ENCODE measurements around the gene TMEM178B. TPM values are rescaled to one million over a fixed set of nuclear protein-coding genes. Genes with fewer than 3 reads are reported as not detected.

TMEM178B gene
- total RNA-seq, 1 donor from 2014 or later: 0.52 TPM

DNA sequence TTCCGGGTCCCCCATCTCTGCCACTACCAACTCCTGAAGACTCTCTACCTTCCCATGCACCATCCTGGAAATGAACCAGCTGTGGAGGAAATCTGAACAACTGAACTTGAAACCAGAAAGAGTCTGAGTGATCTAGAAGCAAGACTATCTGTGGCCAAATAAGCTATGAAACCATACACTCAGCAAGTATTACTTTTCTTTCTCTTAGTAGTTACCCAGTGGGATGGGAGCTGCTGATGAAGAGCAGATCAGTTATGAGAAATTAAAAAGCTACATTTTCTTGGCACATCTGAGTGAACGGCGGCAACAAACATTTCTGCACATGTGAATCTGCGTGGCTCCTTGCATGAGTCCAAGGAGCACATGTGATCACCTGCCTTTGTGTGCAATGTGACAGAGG is 445.8 kb downstream of the TMEM178B start:
- Histone ChIP-seq H3K9ac (ENCODE audit: low read depth in 1 of 3, low read length in 3 of 3) (no peak overlapping the region), H3K4me1 (ENCODE audit: control insufficient read depth in 3 of 3, insufficient read depth in 3 of 3, low read length in 3 of 3) (no peaks in the 10 kb centered on the region), H3K27me3 (ENCODE audit: control insufficient read depth in 3 of 3, insufficient read depth in 3 of 3, low read length in 3 of 3) (peaks cover 0 to 4% (median 0%) of the 10 kb centered on the region in 3 donors), H3K4me3 (ENCODE audit: low read length in 3 of 3) (no peak overlapping the region), H3K36me3 (ENCODE audit: control insufficient read depth in 3 of 3, insufficient read depth in 3 of 3, low read length in 3 of 3) (no peaks in the 10 kb centered on the region), H3K27ac (ENCODE audit: low read depth, low read length) (no peak overlapping the region), H3K9me3 (ENCODE audit: control insufficient read depth in 3 of 3, low read length in 3 of 3) (no peaks in the 10 kb centered on the region)

DNA sequence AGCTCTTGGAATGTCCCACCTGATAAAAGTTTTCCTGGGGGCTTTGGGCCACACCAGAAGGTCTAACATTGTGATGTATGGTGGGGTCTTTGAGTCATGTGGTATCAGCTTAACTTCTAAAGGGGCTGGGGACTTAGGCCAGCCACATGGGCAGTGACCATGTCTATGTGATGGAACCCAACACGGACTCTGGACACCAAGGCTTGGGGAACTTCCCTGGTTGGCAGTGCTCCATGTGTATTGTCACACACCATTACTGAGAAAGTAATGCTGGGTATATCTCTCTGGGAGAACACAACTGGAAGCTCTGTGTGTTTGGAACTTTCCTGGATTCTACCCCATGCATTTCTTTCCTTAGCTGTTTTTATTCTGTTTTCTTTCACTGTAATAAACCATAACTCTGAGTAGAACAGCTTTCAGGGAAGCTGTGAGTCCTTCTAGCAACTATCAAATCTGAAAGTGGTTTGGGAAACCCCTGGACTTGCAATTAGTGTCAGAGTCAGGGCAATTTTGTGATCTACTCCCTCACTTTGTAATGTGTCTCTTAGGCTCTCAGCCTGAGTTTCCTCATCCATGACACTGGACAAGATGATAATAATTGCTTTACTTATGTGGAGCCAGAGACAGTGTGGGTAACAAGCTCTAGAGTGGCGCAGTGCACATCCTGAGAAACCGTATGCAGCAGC is 448.9 kb downstream of the TMEM178B start:
- Histone ChIP-seq H3K9me3 (ENCODE audit: control insufficient read depth in 3 of 3, low read length in 3 of 3) (no peaks in the 10 kb centered on the region), H3K4me1 (ENCODE audit: control insufficient read depth in 3 of 3, insufficient read depth in 3 of 3, low read length in 3 of 3) (no peaks in the 10 kb centered on the region)

GRCh38 chr7:141525973-141526514 is 452.2 kb downstream of the TMEM178B start:
- no peaks in the 10 kb centered on the region for H3K36me3 ChIP-seq (ENCODE audit: control insufficient read depth in 3 of 3, insufficient read depth in 3 of 3, low read length in 3 of 3)
- H3K4me1 ChIP-seq (ENCODE audit: control insufficient read depth in 3 of 3, insufficient read depth in 3 of 3, low read length in 3 of 3): no peaks in the 10 kb centered on the region
- H3K9me3 ChIP-seq (ENCODE audit: control insufficient read depth in 3 of 3, low read length in 3 of 3): no peaks in the 10 kb centered on the region
- no peak overlapping the region for H3K27ac ChIP-seq (ENCODE audit: low read depth, low read length)
- no peak overlapping the region for H3K4me3 ChIP-seq (ENCODE audit: low read length in 3 of 3)
- no peaks in the 10 kb centered on the region for H3K27me3 ChIP-seq (ENCODE audit: control insufficient read depth in 3 of 3, insufficient read depth in 3 of 3, low read length in 3 of 3)
- no peak overlapping the region for H3K9ac ChIP-seq (ENCODE audit: low read depth in 1 of 3, low read length in 3 of 3)

More for the DNA sequence above, 448.9 kb downstream of the TMEM178B start:
- Histone ChIP-seq H3K4me3 (ENCODE audit: low read length in 3 of 3) (no peak overlapping the region), H3K36me3 (ENCODE audit: control insufficient read depth in 3 of 3, insufficient read depth in 3 of 3, low read length in 3 of 3) (no peaks in the 10 kb centered on the region), H3K9ac (ENCODE audit: low read depth in 1 of 3, low read length in 3 of 3) (no peak overlapping the region), H3K27me3 (ENCODE audit: control insufficient read depth in 3 of 3, insufficient read depth in 3 of 3, low read length in 3 of 3) (no peaks in the 10 kb centered on the region), H3K27ac (ENCODE audit: low read depth, low read length) (no peak overlapping the region)

GRCh38 chr7:141527076-141527475 is 453.2 kb downstream of the TMEM178B start:
- H3K4me1 ChIP-seq (ENCODE audit: control insufficient read depth in 3 of 3, insufficient read depth in 3 of 3, low read length in 3 of 3): no peaks in the 10 kb centered on the region
- H3K4me3 ChIP-seq (ENCODE audit: low read length in 3 of 3): no peak overlapping the region
- H3K36me3 ChIP-seq (ENCODE audit: control insufficient read depth in 3 of 3, insufficient read depth in 3 of 3, low read length in 3 of 3): no peaks in the 10 kb centered on the region
- H3K27me3 ChIP-seq (ENCODE audit: control insufficient read depth in 3 of 3, insufficient read depth in 3 of 3, low read length in 3 of 3): no peaks in the 10 kb centered on the region
- no peaks in the 10 kb centered on the region for H3K9me3 ChIP-seq (ENCODE audit: control insufficient read depth in 3 of 3, low read length in 3 of 3)
- H3K9ac ChIP-seq (ENCODE audit: low read depth in 1 of 3, low read length in 3 of 3): no peak overlapping the region
- no peak overlapping the region for H3K27ac ChIP-seq (ENCODE audit: low read depth, low read length)

DNA sequence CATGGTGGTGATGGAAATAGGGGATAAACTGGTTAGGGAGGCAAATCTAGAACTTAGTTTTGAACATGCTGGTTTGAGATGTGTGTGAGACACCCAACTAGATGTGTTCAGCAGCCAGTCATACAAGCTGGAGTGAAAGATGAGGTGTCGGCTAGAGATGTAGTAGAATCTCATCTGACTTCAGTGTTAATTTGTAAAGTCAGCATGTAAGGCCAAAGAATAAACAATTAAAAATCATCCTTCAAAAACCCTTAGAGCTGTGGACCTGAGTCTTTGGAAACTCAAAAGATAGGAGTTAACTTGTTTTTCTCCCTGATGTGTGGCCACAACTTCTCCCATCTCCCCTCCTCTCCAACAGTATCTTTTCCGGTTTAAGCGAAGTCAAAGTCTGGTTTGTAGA is 454.5 kb downstream of the TMEM178B start:
- no peak overlapping the region for H3K27ac ChIP-seq (ENCODE audit: low read depth, low read length)
- H3K27me3 ChIP-seq (ENCODE audit: control insufficient read depth in 3 of 3, insufficient read depth in 3 of 3, low read length in 3 of 3): no peaks in the 10 kb centered on the region
- no peaks in the 10 kb centered on the region for H3K36me3 ChIP-seq (ENCODE audit: control insufficient read depth in 3 of 3, insufficient read depth in 3 of 3, low read length in 3 of 3)
- H3K9ac ChIP-seq (ENCODE audit: low read depth in 1 of 3, low read length in 3 of 3): no peak overlapping the region
- H3K4me1 ChIP-seq (ENCODE audit: control insufficient read depth in 3 of 3, insufficient read depth in 3 of 3, low read length in 3 of 3): peaks cover 2 to 3% (median 3%) of the 10 kb centered on the region in 3 donors
- no peaks in the 10 kb centered on the region for H3K9me3 ChIP-seq (ENCODE audit: control insufficient read depth in 3 of 3, low read length in 3 of 3)
- no peak overlapping the region for H3K4me3 ChIP-seq (ENCODE audit: low read length in 3 of 3)

Small RNA genes within 50 kb of the gene (small RNA-seq; reads per million reads assigned to genes)
- gene AC006362.1: not detected
- not detected for gene RNU4-74P

Other genes with a start within 250 kb of the TMEM178B start
- 38.6 TPM for gene BRAF, start 149.1 kb upstream of the TMEM178B start, total RNA-seq
- gene MRPS33, start 59.1 kb upstream of the TMEM178B start, total RNA-seq: 31.8 TPM